ENCODE measurements around the gene HOXA6.

Gene HOXA6

DNA sequence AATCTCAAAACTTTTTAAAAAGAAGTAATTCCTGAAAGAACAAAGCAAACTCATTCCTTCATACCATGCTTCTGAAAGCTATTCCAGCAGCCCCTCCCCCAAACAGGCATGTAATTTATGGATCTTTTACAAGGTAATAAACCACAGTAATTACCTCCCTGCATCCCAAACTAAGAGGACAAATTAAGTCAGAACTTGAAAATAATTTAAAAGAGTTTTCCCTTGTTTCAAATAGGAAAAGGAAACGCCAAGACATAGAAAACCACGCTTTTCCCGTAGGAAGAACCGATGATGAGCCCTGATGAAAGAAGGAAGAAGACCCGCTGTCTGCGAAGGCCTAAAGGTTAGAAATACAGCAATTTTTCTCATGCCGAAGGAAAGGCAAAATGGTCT lies 25.9 kb downstream of the HOXA6 start:
- DNase-seq: no peak

DNA sequence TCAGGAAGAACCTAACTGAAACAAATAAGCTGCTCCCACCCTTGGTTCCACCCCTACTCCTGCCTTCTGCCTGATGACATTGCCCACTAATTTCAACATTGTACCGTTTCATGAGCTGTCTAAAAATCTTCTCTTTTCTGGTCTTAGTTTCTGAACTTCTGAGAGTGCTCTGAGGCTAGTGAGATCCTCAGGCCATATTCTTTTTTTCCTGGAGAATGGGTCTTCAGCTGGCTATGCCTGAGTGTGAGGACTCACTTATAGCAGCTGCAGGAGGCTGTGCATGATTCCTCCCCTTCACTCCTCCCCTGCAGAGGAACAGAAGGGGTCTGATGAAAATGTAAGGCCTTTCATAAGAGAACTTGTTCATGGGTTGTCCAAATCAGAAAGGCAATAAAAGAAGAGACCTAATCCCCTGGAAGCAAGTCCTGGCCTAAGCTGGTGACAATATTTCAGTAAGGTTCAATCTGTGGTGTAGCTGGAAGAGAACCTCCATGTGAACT lies 28.1 kb downstream of the HOXA6 start:
- no peak for DNase-seq

DNA sequence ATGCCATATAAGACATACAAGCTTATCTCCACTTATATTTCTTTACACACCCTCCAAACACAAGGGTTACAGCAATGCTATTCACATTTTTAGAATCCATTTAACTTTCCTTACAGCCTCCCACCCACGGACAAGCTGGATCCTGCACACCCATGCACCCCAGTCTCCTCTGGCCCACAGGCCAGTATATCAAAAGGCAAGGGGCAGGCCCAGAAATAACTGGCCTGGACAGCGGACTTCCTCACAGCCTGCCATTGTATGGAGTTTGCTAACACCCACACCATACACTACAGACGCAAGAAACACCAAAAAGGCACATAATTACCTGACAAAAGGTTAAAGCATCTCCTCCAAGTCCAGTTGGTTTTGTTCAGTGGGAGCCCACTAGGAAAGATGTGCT lies 29.0 kb downstream of the HOXA6 start:
- DNase-seq: no peak

DNA sequence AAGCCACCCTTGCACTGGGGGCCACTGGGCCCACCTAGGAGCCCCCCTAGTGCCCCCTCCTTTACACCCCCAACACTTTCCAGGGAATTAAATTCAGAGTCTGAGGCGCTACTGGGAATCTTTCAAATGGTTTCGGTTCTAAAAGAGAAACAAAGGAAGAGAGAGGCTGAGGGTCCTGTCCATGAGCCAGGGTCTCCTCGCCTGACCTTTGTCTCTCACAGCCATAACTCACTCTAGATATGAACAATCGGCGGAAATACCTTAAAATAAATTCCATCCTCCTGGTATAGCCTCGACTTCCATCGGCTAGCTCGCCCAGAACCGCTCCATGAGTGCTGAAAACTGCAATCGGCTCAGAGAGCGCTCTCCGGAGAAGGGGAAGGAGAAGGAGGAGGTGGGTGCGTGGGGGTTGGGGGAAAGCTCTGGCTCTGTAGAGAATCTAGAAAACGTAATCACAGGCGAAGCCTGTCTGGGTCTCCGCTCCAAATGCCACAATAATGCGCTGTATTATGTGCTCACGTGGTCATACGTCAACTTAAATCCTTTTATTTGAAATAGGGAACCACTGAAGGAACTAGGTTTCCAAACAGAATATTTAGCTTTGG lies 29.6 kb downstream of the HOXA6 start:
- no peak for DNase-seq

DNA sequence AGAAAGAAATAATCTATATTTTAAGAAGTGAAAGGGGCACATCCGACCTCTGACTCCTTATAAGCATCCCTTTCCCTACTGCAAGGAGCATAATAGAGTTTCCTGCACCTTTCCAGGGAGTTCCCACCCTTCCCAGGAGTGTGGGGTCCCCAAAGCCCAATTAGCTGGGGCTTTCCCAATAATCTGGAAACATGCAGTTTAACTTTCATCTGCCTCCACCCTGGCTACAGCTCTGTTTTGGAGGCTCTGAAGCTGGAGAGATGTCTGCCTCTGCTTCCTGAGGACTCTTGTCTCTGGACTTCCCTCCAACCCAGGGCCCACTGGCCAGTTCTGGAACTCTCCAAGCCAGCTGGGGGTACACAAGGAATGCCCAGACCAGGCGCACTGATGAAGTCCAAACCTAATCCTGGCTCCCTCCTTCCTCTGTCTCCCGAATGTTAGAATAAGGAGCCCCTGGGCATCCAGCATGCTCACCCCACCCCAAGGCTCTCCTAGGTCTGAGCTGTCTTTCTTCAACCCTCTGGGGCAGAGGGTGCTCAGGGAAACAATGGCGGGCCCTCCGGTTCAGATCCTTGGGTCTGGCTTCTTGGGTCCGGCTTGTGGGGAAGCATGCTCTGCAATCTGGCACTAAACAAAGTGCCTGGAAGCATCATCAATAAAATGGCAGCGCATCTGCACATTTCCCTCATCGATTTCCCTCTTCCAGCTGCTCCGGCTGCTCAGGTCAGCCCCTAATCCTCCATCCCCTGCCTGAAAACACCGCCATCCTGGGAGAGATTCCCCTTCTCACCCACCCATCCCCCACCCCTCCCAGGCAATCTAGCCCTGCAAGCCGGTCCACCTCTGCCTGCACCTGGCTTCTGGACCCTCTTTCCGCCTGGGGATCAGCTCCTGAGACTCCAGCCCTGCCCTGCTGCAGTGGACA lies 30.4 kb downstream of the HOXA6 start:
- DNase-seq: no peak

DNA sequence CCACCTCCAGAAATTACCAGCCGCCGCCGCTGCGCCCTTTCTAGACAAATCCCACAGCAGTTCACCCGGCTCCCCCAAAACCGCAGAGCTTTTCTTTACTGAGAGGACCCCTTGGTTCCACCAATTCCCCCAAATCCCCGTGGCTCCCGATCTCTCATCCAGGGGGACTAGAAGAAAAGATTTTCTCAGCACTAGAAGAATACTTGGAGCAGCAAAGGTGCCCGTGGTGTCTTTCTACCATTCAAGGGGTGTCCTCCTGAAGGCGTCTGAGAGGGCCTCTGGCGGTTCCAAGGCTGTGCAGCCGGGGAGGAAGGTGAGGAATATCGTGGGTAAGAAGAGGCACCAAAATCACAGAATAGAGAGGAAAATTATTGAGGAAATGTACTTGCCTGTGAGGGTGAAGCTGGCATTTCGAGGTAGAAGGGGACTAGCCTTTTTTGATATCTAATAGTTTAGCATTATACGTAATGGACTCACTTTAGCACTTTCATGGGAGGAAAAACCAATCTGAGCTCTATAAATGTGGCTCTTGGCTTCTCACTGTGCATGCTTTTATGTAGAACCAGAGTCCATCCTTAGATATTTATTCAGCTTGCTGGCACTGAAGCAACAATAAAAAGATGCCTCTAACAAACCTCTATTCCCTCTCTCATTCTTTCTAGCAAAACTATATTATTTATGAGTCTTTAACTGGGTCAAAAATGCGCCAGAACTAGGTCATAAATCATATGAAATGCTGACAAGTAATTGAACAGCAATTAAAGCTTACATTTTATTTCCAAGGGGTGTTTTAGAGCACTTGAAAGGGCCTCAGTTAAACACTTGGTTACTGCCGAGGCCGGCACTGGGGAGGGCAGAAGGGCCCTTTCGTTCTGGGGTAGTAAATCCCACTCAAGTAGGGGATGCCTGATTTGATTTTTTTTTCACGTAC lies 31.3 kb downstream of the HOXA6 start:
- no peak for DNase-seq

DNA sequence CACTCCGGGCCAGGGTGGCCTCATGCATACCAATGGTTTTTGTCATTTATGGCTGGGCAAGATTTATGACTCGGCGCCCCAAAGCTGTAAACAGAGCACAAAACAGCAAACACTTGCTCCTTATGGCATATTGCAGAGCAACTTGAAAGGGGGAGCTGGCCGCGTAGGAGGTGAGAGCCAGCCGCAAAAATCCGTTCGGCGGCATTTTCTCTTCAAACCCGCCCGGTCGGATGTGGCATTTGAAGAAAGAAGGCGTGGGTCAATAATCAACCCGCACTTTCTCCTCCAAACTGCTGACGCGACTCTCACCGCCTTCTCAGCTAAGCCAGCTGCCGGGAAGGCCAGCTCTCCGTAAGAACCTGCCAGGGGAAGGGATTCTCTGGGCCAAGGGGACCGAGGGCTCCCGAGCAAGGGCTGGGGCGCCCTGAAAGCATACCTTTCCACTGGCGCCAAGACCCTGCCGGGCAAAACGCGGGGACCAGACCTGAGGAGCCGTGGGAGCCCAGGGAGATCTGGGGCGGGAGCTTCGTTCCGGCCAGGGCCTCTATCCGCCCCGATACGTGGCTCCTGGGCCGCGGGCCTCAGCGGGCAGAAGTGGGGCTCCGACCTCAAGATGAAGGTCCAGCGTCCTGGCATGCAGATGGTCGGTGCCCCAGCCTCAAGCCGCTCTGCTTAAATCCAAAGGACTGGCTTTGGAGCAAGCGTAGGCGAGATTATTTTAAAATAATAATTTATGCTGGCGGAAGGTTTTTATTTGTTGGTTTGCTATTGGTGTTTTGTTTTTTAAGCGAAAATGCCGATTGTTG lies 32.1 kb downstream of the HOXA6 start:
- DNase-seq: no peak

DNA sequence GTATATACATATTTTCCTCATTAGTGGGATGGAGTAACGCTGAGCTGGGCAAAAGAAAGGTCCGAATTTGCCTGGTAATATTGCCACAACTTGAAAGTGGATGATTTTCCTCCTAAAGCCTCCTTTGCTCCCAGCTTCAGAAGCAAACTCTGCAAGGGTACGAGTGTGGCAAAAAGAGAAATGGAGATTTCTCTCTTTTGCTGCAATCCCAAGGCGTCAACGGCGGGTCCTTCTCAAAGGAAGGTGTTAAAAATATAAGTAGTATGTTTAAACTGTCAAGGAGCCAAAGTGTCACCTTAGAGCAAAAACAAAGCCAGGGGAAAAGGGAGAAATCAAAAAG lies 32.7 kb downstream of the HOXA6 start:
- no peak for DNase-seq

DNA sequence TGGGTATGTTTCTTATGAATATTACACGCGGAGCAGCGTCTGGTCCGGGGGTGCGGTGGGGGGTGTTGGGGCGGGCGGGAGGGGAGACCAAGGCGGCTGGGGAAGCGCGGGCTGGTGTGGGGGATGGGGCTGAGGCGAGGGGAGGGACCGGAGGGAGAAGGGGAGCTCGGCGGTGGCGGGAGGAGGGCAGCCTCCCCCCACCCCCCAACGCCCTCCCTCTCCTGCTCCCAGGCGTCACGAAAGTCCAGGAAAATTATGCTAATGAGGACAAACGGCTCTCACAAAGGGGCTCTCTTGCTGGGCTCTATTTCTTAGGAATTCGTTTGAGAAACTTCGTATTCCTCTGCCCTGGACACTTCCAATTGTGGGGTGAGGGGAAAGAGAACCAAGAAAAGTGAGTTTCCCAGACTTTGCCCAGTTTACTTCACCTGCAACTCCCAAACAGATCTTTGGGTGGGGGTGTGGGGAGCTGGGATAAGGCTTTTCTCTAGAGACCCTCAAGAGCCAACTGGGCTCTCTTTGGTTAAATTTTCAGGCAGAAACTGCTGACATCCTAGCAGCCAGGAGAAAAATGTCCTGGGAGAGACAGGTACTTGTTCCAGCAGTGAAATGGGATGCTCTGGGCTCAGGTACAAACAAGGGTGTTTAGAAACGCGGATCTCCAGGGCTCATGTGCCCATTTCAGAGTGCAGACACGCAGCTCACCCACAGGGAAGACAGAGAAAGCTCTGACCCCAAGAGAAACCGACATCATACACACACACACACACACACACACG lies 33.4 kb downstream of the HOXA6 start:
- DNase-seq: peak; percentile 58 to 59

DNA sequence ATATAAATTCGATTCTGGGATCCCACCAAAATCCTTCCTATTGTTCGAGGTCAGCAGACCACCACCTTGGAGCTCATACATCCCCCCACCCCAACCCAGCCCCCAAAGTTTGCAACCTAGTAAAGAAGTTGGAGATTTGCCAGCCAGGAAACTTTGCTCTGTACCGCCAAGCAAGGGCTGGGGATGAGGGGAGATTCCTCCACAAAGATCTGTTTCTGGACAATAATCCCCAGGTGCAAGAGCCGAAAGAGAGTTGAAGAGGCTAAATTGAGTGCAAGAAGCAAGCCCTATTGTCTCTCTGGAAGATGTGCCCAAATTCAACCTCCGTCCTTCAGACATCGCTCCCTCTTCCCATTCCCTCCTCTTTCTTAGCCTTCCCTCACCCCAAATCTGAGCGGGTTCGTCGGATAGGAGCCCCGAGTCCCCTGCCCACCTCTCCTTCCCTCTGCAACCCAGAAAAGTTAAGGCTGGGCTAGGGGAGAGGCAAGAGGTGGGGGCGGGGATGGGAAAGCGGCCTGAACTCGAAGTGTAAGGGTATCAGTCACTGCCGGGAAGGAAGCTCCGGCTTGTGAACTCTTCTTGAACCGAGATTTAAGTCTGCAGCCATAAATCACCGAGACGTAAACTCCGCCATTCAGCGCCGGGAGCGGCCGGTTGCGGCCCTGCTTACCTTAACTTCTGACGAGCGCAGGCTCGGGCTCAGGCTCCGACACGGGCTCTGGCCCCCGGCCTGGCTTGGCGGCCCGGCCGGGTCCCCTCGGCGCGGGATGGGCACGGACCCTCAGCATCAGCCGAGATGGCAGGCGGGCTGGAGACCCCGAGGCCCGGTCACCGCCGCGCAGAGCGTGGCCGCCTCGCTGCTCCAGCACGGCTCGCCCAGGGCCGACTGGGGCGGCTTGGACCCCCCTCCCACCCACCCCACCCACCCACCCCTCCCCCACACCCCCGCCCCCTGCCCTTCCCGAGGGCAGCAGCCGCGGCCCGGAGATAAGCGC lies 34.3 kb downstream of the HOXA6 start:
- DNase-seq: peak; percentile 29 to 55

DNA sequence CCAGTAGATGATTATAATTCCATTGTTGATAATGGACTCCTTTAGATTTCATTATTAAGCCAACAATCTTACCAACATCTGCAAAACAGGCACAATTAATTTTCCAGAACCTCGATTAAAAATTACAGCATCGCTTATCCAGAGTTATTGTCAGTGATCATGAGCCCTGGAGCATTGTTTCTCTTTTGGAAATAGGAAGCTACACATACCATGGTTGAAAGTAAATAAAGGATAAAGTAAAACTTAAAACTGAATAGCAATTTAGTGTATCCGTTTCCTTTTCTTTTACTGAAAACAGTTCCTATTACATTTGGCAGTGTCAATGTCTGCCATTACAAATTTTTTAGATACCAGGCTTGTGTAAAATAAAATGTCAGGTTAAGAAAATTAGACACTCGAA lies 35.2 kb downstream of the HOXA6 start:
- DNase-seq: no peak

DNA sequence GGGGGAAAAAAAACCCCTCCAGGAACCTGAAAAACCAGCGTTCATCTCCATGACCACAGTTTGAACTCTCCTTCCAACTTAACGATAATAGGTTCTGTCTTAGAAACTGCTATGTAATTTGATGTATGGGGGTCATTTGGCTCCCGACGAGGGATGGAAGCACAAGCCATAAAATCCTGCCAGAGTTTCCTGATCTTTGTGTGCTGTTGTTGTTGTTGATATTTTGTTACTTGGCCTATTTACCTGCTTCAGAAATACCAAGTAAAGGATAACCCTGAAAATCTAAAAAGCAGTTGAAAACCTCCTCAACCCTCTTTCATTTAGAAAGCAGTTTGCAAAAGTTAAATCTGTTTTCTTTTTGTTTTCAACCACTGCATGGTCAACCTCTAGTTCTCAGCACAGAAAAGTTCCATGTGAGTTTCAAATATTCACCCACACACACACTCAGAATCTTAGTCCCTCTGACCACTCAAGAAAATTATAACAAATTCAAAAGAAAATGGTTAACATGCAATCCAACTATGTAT lies 35.8 kb downstream of the HOXA6 start:
- no peak for DNase-seq

DNA sequence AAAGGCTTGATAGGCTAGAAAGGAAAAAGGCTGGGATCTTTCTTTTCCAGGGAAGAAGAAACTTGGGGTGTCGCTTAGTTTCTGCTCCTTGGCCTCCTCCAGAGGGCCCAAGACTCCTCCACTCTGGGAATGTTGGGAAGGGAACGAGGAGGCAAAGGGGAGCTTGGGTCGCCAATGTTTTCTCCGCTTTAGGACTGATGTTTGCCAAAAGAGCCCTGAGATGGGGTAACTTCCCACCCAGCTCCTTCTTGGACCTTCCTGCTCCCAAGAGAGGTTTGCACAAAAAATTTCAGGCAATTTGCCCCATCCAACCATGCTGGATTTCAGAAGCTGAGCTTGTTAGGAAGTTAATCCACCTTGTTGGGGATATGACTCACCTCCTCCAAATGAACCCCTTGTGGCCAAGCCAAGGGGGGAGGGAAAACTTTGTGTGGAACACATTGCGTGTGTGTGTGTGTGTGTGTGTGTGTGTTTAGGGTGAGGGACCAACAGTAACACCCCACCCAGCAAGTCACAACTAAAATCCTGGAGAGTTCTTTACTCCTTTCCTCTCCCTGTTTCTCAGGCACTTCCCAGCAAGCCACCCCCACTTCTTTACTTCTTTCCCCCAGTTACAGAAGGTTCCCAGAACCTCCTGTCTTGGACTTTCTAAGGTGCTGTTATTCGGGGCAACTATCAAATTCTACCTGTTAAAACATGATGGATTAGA lies 36.4 kb downstream of the HOXA6 start:
- DNase-seq: no peak

DNA sequence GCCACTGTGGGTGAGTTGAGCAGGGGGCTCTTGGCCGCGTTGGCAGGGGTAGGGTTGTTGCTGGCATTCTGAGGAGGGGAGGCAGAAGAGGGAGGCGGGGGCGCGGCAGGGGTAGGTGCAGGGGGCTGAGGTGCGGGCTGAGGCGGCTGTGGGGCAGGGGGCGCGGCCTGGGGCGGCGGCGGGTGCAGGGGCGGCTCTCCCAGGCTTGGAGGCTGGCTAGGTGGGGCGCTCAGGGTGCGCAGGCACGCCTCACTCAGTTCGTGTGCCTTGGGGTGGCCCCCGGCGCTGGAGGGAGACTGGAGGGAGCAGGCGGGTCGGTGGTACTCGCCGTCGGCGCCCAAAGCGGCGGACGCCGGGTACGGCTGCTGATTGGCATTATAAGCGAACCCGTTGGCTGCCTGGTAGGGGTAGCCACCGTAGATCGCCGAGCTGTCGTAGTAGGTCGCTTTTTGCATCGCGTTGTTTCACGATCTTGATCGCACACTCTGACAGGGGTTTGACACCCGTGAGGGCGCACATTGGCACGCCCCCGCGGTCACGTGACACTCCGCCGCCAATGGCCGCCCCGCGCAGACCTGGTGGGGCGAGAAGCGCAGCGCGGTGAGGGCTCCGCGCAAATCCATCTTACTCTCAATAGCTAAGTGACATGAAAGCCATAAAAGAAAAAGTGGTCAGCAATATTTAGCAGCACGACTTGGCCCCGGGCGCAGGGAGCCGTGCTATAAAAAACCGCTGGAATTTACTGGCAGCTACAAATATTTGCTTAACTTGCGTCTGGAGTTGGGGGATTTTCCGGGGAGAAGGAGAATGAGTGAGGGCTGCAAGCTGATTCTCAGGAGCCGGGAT lies 37.2 kb downstream of the HOXA6 start:
- DNase-seq: no peak

DNA sequence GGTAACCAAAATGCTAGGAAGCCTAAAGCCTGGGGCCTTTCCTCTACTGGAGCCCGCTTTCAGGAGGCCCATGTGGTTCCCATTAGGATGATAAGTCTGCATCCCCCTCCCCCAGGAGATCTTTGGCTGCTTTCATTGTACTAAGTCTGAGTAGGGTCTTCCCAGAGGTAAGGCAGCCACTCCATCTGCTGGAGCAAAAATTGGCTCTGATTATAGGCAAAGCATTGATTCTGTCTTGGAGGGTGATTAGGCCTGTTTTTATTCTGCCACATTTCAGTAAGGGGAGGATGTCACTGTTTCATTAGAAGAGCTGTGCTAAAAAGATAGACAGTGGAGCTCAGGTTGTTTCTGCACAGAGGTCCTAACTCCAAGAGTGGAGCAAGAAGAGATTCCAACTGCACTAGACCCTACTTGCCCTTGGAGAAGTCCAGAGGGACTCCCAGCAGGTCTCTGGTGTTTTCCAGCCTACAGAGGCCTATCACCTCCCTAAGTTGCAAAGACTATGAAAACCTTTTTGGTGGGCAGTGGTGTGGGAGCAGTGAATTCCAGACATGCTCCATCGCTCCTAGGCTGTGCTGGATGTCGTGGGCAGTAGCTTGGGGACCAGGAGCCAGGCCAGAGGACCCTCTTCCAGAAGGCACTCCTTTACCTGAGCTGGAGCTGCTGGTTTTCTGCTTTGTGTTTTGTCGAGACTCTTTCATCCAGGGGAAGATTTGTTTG lies 37.9 kb downstream of the HOXA6 start:
- no peak for DNase-seq

DNA sequence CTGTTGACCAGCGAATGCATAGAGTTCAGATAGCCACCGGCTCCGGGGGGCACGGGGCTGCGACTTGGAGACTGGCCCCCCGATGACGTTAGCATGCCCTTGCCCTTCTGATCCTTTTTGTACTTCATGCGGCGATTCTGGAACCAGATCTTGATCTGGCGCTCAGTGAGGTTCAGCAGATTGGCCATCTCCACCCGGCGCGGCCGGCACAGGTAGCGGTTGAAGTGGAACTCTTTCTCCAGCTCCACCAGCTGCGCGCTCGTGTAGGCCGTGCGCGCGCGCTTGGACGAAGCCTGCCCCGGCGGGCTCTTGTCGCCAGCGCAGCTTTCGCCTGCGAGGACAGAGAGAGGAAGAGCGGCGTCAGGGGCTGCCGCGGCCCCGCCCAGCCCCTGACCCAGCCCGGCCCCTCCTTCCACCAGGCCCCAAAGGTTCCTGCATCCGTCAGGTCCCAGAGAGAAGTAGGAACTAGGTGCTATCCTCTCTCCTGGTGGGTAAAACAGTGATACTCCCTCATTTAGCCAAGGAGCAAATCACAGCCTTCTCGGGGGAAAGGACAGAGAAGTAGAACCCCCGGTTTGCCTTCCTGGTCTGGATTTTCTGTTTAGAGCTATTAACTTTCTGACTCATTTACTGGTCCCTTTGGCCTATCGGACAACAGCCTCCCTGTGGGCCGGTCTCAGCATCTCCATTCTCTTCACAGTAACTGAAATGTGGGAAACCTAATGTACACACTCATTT lies 39.0 kb downstream of the HOXA6 start:
- DNase-seq: no peak

Measured in NCI-H524 (cell line).